T-helper 2 cell treated with Interferon-gamma antibody and Interleukin-4, amounts not matched to agents 100 ng/mL and 5 ng/mL, for 36 hours (primary cell): ENCODE data around the gene MYO3B. TPM values are rescaled to one million over a fixed set of nuclear protein-coding genes. Genes with fewer than 3 reads are reported as not detected.

Experiments
- intact Hi-C: fragments of 100-400 bp; cut with micrococcal nuclease; formaldehyde crosslinking; loops from one replicate; pipeline ENCODE4 v1.15.1; 2023
- total RNA-seq: library from RNA; stranded (reverse); gene quantifications from 2 replicates; pipeline ENCODE4 v1.2.3, GENCODE V29; 2022

Gene MYO3B
- total RNA-seq, 1 donor from 2014 or later, result 1.2 TPM

- intact Hi-C loops, result no loop called here
Observed at GRCh38 chr2:170162271-170162632, 15.7 kb upstream of the MYO3B start.

- intact Hi-C loops, result no loop called here
Observed at GRCh38 chr2:170163411-170164065, 14.4 kb upstream of the MYO3B start.

- intact Hi-C loops, result no loop called here
Observed at GRCh38 chr2:170165129-170165528, 12.8 kb upstream of the MYO3B start.

GRCh38 chr2:170166735-170167134 is 11.2 kb upstream of the MYO3B start:
- intact Hi-C loops, result no loop called here

- intact Hi-C loops, result no loop called here
Observed at GRCh38 chr2:170170281-170171040, 7.5 kb upstream of the MYO3B start.

- intact Hi-C loops, result no loop called here
Observed at GRCh38 chr2:170176212-170176611, 1.7 kb upstream of the MYO3B start.

- intact Hi-C loops, result no loop called here
Observed at GRCh38 chr2:170180031-170180566, 2.2 kb downstream of the MYO3B start.

- intact Hi-C loops, result no loop called here
Observed at GRCh38 chr2:170181602-170182001, 3.7 kb downstream of the MYO3B start.

GRCh38 chr2:170185319-170185718 is 7.4 kb downstream of the MYO3B start:
- intact Hi-C loops, result no loop called here

- intact Hi-C loops, result no loop called here
Observed at GRCh38 chr2:170189757-170190156, 11.8 kb downstream of the MYO3B start.

GRCh38 chr2:170190172-170190571 is 12.2 kb downstream of the MYO3B start:
- intact Hi-C loops, result no loop called here

- intact Hi-C loops, result no loop called here
Observed at GRCh38 chr2:170191166-170191866, 13.4 kb downstream of the MYO3B start.

GRCh38 chr2:170196963-170197362 is 19.0 kb downstream of the MYO3B start:
- intact Hi-C loops, result no loop called here

- intact Hi-C loops, result no loop called here
Observed at GRCh38 chr2:170201275-170201674, 23.3 kb downstream of the MYO3B start.

GRCh38 chr2:170201734-170202393 is 23.9 kb downstream of the MYO3B start:
- intact Hi-C loops, result no loop called here

- intact Hi-C loops, result no loop called here
Observed at GRCh38 chr2:170202437-170202836, 24.5 kb downstream of the MYO3B start.

GRCh38 chr2:170204298-170204951 is 26.5 kb downstream of the MYO3B start:
- intact Hi-C loops, result no loop called here

- intact Hi-C loops, result no loop called here
Observed at GRCh38 chr2:170206246-170206645, 28.3 kb downstream of the MYO3B start.

GRCh38 chr2:170206805-170207407 is 29.0 kb downstream of the MYO3B start:
- intact Hi-C loops, result no loop called here

GRCh38 chr2:170207901-170208300 is 30.0 kb downstream of the MYO3B start:
- intact Hi-C loops, result no loop called here

- intact Hi-C loops, result no loop called here
Observed at GRCh38 chr2:170208967-170209366, 31.0 kb downstream of the MYO3B start.
